ENCODE data around the gene PRF1.

GRCh38 chr10:70621503-70622078, 19.1 kb upstream of the PRF1 start:
- TF ChIP-seq POLR2AphosphoS5 (IDR thresholded peaks at IDR 0.05) (no peak), CTCF (IDR thresholded peaks at IDR 0.05) (no peak)
